LNCaP clone FGC (cell line): Measurements from ENCODE around the gene SPCS1.

Source experiments
- DNase-seq: peaks from one replicate; pipeline ENCODE4 v3.0.0-alpha.2; 2011; ENCODE audit warnings: low read depth
- H3K4me3 ChIP-seq: 2 replicates; pipeline ENCODE4 v1.5.1; 2011; ENCODE audit warnings: mild to moderate bottlenecking, low read depth, low read length, control low read depth
- CTCF ChIP-seq: IDR thresholded peaks from 2 replicates; pipeline ENCODE4 v1.5.1; 2012; ENCODE audit warnings: mild to moderate bottlenecking; ENCODE audit not compliant: control insufficient read depth, insufficient read depth; ENCODE audit errors: extremely low read depth

The SPCS1 gene

GRCh38 chr3:52705438-52705687 is 543 bp upstream of the SPCS1 start:
- H3K4me3 ChIP-seq = peak overlapping the region; percentile 99
- TF ChIP-seq CTCF = no peak
- no peak for DNase-seq

- TF ChIP-seq CTCF = no peak
- peak overlapping the region; percentile 99 for H3K4me3 ChIP-seq
- DNase-seq = no peak
Observed at GRCh38 chr3:52707585-52707984, 1.7 kb downstream of the SPCS1 start.

- DNase-seq = no peak
- no peak for TF ChIP-seq CTCF
- no peak overlapping the region for H3K4me3 ChIP-seq
Observed at GRCh38 chr3:52710512-52710911, 4.6 kb downstream of the SPCS1 start.

DNA sequence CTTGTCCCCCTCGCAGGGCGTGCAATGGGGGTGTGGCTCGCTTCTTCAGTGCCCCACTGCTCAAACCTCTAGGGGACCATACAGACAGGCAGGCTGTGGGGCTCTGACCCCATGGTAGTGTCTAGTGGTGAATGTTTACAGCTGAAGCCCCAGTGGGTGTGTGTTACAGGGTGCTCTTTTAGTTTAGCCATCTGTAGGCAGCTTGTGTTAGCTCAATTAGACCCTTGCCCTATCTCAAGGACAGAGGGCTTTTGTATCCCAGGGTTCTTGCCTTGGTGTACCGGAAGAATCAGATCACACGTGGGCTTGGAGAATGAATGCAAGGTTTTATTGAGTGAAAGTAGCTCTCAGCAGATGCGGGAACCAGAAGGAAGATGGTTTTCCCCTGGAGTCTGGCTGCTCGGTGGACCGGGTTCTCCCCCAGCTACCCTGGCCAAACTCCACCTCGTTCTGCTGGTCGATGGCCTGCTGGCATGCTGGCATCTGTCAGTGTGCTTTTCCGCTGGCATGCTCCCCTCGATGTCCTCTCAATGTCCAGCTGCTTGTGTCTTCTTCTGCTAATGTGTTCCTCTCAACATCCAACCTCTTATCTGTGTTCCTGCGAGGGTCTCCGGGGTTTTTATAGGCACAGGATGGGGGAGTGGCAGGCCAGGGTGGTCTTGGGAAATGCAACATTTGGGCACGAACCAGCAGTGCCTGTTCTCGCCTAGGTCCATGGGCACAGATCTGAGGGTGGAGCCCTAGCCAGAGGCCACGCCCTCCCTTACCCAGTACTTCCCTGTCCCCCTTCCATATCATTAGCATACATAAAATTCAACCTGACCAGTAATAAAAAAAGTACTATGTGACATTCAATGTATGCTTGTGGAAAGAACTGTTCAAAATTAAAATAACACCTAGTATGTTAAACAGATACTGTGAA is 6.6 kb downstream of the SPCS1 start:
- no peak for DNase-seq
- no peak for TF ChIP-seq CTCF
- no peak overlapping the region for H3K4me3 ChIP-seq

DNA sequence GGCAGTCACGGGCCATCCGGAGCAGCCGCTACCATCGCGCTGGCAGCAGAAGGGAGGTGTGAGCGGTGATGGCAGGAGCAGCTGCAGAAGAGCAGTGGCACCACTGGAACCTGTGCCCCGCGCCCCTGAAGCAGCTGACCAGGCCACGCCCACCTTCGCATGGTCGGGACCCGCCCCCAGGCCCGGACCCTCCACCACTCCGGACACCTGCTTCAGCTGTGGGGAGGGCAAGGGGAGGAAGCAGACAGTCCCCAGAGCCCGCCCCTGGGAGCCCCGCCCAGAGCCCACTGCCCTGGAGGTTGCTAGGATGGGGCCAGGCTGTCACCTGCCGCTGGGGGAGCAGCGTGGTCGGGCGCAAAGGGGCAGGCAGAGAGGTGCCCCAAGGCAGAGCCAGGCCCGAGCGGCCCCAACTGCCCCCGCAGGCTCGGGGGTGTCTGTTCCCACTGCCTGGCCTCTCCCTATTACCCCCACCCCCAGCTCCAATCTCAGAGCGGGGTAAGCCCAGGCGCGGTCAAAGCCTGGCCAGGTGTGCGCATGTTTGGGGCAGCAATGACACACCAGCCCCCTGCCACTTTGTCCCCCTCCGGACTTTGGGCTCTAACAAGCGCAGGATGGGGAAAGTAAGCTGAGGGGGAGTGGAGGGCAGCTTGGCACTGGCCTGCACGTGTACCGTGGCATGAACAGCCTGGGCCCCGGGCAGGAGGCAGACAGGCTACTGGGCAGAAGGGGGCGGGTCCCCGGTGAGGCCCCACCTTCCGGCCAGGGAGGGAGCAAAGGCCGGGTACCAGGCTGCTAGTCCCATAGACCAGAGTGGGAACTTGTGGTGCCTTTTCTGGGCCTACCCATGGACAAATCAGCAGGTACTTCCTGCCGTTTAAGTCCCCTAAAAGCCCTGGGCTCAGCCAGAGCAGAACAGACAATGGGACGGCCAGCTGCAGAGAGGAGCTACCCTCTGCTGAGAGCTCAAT is 8.7 kb downstream of the SPCS1 start:
- no peak for DNase-seq
- no peak overlapping the region for H3K4me3 ChIP-seq
- TF ChIP-seq CTCF = no peak

DNA sequence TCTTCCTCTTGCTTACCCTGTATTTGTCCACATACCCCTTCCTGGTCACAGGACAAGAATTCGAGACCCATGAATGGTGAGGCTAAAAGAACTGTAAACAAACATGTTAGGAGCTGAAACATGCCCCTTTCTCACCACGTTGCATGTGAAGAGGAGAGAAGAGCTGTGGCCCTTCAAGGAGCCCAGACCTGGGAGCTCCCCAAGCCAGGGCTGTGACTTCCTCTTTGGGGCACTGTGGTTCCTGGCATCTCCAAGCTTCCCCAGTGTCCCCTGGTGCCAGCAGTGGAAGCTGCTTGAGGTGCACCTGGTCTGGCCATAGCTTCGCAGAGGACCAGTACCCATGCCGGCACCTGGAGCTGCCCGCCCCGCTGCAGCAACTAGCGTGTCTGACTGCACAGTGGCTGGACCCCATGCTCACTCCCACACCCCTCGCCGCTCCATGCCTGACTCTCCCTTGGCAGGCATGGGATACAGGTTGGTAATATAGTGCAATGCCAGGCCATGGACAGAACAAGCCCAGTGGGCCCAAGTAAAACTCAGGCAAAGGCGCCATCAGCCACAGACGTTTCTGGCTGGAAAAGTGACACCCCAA is 9.9 kb downstream of the SPCS1 start:
- no peak overlapping the region for H3K4me3 ChIP-seq
- no peak for TF ChIP-seq CTCF
- no peak for DNase-seq
